Kidney (tissue), 14 donors: Measurements from ENCODE around the gene PSMA4. TPM values are rescaled to one million over a fixed set of nuclear protein-coding genes. Genes with fewer than 3 reads are reported as not detected.

Experiments used
- DNase-seq, 5 donors: peaks; one replicate each; pipeline ENCODE4 v3.0.0-alpha.2; 2013 to 2020
- FAIRE-seq: peaks from 2 replicates; lab custom pipeline; 2012; peaks lifted over from hg19 to GRCh38; lab: Jason Lieb, UNC
- H3K27ac ChIP-seq, 2 donors: one replicate each; pipeline ENCODE4 v1.7.0; 2013; ENCODE audit warnings: low read depth in 2 of 2, low read length in 2 of 2, inconsistent platforms in 1 of 2
- H3K27me3 ChIP-seq: one replicate; pipeline ENCODE4 v1.7.1; 2013; ENCODE audit warnings: low read length, inconsistent platforms; ENCODE audit not compliant: control insufficient read depth, insufficient read depth
- H3K36me3 ChIP-seq, 3 donors: one replicate each; pipeline versions ENCODE4 v1.7.0 to v1.7.1; 2013; ENCODE audit warnings: low read length in 3 of 3, control low read depth in 1 of 3, inconsistent platforms in 1 of 3; ENCODE audit not compliant: insufficient read depth in 3 of 3, control insufficient read depth in 2 of 3
- H3K4me1 ChIP-seq, 3 donors: one replicate each; pipeline versions ENCODE4 v1.7.0 to v1.7.1; 2013; ENCODE audit warnings: low read length in 3 of 3, inconsistent platforms in 1 of 3, low read depth in 1 of 3; ENCODE audit not compliant: control insufficient read depth in 2 of 3, insufficient read depth in 2 of 3
- H3K4me3 ChIP-seq, 3 donors: one replicate each; pipeline versions ENCODE4 v1.7.0 to v1.8.1; 2013; ENCODE audit warnings: low read length in 3 of 3, control low read depth in 1 of 3, inconsistent platforms in 1 of 3
- H3K9ac ChIP-seq, 3 donors: one replicate each; pipeline versions ENCODE4 v1.7.0 to v1.7.1; 2013; ENCODE audit warnings: low read length in 3 of 3, control low read depth in 1 of 3, inconsistent platforms in 1 of 3
- H3K9me3 ChIP-seq, 3 donors: one replicate each; pipeline versions ENCODE4 v1.7.0 to v1.7.1; 2013; ENCODE audit warnings: low read length in 3 of 3, control low read depth in 1 of 3, inconsistent platforms in 1 of 3; ENCODE audit not compliant: control insufficient read depth in 2 of 3, insufficient read depth in 1 of 3
- intact Hi-C: fragments of 100-400 bp; cut with DNase I; formaldehyde crosslinking; loops from one replicate; pipeline ENCODE4 v1.11.1; 2022
- polyA plus RNA-seq: library from polyadenylated mRNA; stranded (reverse); fragments of 350-450 nt; fragmentation: Illumina TruSeq; extraction: RNeasy Lipid Tissue Mini Kit (QIAGEN cat#74804); gene quantifications from one replicate; pipeline ENCODE4 v1.2.3, GENCODE V29; 2014; ENCODE audit warnings: low read depth, low replicate concordance; ENCODE audit not compliant: insufficient read depth
- total RNA-seq: library from RNA; stranded (reverse); fragmentation: NEBNext Ultra II Directional; extraction: Animal tissue kit (Norgen Biotek cat#: 25700); gene quantifications from one replicate; pipeline ENCODE4 v1.2.1, GENCODE V29; 2021
- TF ChIP-seq, protein P1 (sequence below): IDR thresholded peaks from 3 replicates; pipeline ENCODE4 v1.5.1; 2012; ENCODE audit warnings: mild to moderate bottlenecking, moderate library complexity, borderline replicate concordance; ENCODE audit not compliant: insufficient read depth; ENCODE audit errors: extremely low read depth
- donor health status: control.
- donor health status: control.
- donor health status: control.
- donor health status: control.
- donor health status: control.
- donor health status: DM: yes; HTN: yes; CAD: no.
- donor health status: Normal renal cell carcinoma (clear cell type).

Gene PSMA4
- total and polyA plus RNA-seq, 2 donors from 2014 or later, result 118 to 200 TPM

DNA sequence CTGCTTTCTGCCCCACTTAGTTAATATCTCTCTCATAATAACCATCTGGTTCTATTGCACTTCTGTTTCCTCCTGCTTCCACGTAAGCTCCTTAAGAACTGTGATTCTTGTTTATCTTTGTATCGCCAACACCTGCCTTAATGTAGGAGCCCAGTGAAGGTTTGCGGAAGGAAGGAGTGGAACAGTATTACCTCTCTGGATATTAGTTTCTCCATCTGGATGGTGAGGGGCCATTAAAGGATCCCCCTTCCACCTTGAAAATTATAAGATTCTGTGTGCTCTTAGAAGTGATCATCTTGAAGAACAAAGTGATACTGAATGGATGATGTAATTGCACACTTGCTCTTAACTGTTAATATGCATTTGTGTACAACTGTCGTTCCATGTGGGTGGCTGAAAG lies 27.3 kb downstream of the PSMA4 start:
- no peaks in the 10 kb centered on the region for H3K27me3 ChIP-seq
- H3K36me3 ChIP-seq, result no peaks in the 10 kb centered on the region
- intact Hi-C loops, result no loop called here
- TF ChIP-seq, protein P1, sequence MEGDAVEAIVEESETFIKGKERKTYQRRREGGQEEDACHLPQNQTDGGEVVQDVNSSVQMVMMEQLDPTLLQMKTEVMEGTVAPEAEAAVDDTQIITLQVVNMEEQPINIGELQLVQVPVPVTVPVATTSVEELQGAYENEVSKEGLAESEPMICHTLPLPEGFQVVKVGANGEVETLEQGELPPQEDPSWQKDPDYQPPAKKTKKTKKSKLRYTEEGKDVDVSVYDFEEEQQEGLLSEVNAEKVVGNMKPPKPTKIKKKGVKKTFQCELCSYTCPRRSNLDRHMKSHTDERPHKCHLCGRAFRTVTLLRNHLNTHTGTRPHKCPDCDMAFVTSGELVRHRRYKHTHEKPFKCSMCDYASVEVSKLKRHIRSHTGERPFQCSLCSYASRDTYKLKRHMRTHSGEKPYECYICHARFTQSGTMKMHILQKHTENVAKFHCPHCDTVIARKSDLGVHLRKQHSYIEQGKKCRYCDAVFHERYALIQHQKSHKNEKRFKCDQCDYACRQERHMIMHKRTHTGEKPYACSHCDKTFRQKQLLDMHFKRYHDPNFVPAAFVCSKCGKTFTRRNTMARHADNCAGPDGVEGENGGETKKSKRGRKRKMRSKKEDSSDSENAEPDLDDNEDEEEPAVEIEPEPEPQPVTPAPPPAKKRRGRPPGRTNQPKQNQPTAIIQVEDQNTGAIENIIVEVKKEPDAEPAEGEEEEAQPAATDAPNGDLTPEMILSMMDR, result no peak
- no peak for FAIRE-seq
- no peak overlapping the region for H3K27ac ChIP-seq
- peaks cover 0 to 9% (median 7%) of the 10 kb centered on the region in 3 donors for H3K4me1 ChIP-seq
- H3K9me3 ChIP-seq, result no peaks in the 10 kb centered on the region
- no peak overlapping the region for H3K4me3 ChIP-seq
- DNase-seq, result no peak
- no peak overlapping the region for H3K9ac ChIP-seq

DNA sequence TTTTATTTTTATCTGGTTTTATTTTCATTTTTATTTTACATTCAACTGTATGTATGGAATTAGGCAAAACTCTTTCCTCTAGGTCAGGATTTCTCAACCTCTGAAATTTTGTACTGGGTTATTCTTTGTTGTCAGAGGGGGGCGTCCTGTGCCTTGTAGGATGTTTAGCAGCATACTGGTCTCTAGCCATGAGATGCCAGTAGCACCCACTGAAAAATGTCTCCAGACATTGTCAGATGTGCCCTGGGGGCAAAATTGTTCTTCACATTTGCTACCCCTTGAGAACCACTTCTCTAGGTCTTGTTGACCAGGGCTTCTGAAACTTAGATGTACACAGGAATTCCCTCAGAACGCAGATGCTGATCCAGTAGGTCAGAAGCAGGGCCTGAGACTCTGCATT lies 30.5 kb downstream of the PSMA4 start:
- H3K27me3 ChIP-seq, result no peaks in the 10 kb centered on the region
- intact Hi-C loops, result no loop called here
- FAIRE-seq (no peak), DNase-seq (no peak)
- no peak overlapping the region for H3K4me3 ChIP-seq
- no peak overlapping the region for H3K27ac ChIP-seq
- TF ChIP-seq, protein P1, result no peak
- H3K9me3 ChIP-seq, result no peaks in the 10 kb centered on the region
- peaks cover 0 to 7% (median 6%) of the 10 kb centered on the region in 3 donors for H3K4me1 ChIP-seq
- no peak overlapping the region for H3K9ac ChIP-seq
- no peaks in the 10 kb centered on the region for H3K36me3 ChIP-seq

DNA sequence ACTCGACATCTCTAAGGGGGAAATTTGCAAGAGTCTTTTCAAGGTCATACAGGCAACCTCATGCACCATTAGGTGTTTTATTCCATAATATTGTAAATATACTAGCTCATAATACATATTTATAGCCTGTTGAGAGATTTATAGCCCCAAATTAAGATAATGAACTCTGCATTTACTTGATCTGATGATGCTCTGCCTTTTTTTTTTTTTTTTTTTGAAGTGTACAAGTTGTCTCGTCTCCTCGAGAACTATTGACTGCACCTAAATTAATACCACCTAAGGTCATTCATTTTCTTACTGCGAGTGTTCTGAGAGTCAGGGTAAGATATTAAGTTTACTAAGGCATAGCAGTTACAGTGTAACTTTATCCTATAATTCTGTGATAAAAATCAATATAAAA lies 31.1 kb downstream of the PSMA4 start:
- Histone ChIP-seq H3K27ac (no peak overlapping the region), H3K4me1 (peaks cover 0 to under 1% (median under 1%) of the 10 kb centered on the region in 3 donors), H3K4me3 (no peak overlapping the region), H3K9me3 (no peaks in the 10 kb centered on the region), H3K9ac (no peak overlapping the region), H3K36me3 (no peaks in the 10 kb centered on the region), H3K27me3 (no peaks in the 10 kb centered on the region)
- intact Hi-C loops, result no loop called here
- TF ChIP-seq, protein P1, result no peak
- FAIRE-seq, result no peak
- DNase-seq, result no peak

DNA sequence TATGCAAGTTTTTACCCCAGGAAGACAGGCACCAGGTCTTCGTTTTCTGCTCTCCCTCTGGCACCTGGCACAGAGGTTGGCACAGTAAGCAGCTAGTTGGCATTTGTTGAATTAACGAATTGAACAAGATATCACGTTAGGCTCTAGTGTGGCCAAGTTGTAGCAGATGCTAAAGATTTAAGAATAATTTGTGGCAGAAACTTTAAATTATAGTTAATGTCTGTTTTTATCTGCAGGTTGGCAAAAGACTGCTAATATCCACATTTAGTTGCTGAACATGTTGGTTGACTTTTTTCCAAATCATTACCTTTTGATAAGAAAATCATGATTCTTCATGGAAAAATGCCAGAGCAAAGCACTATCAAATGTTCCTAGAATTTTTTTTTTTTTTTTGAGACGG lies 33.2 kb downstream of the PSMA4 start:
- Histone ChIP-seq H3K9me3 (no peaks in the 10 kb centered on the region), H3K27me3 (no peaks in the 10 kb centered on the region), H3K4me3 (no peak overlapping the region), H3K4me1 (no peaks in the 10 kb centered on the region), H3K9ac (no peak overlapping the region), H3K27ac (no peak overlapping the region), H3K36me3 (no peaks in the 10 kb centered on the region)
- DNase-seq (no peak), FAIRE-seq (no peak)
- intact Hi-C loops, result no loop called here
- TF ChIP-seq, protein P1, result no peak
